ENCODE measurements around the gene DHFR.

Gene DHFR

DNA sequence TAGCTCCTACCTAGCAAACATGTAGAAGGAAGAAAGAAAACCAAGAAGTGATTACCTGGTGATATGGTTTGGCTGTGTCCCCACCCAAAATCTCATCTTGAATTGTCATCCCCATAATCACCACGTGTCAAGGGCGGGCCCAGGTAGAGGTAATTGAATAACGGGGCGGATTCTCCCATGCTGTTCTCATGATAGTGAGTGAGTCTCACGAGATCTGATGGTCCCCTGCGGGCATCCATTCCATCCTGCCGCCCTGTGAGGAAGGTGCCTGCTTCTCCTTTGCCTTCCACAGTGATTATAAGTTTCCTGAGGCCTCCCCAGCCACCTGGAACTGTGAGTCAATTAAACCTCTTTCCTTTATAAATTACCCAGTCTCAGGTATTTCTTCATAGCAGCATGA is 57.3 kb downstream of the DHFR start:
- Histone ChIP-seq H3F3A (ENCODE audit: control insufficient read depth, insufficient read depth) (no peaks in the 10 kb centered on the region), H4K20me1 (ENCODE audit: control insufficient read depth, insufficient read depth, low read depth, low read length) (no peaks in the 10 kb centered on the region), H3K36me3 (ENCODE audit: control insufficient read depth, low read length) (no peaks in the 10 kb centered on the region), H3K4me3 (ENCODE audit: low read length) (no peak overlapping the region), H3K9me2 (replicated peaks; ENCODE audit: control insufficient read depth, low read length) (no peaks in the 10 kb centered on the region), H3K4me1 (ENCODE audit: control insufficient read depth, low read length) (no peaks in the 10 kb centered on the region), H3K9me3 (ENCODE audit: control insufficient read depth, insufficient read depth, low read length) (no peaks in the 10 kb centered on the region), H3K79me2 (ENCODE audit: control insufficient read depth, low read length) (no peaks in the 10 kb centered on the region), H3K4me2 (ENCODE audit: low read length) (no peak overlapping the region), H3K27me3 (ENCODE audit: control insufficient read depth, low read length) (no peaks in the 10 kb centered on the region), H3K27ac (ENCODE audit: low read depth, low read length) (no peak overlapping the region)
- TF ChIP-seq EZH2phosphoT487 (IDR thresholded peaks at IDR 0.05; ENCODE audit: borderline replicate concordance, low read length) (no peak), CTCF (IDR thresholded peaks at IDR 0.05; ENCODE audit: low read depth, low read length, poor library complexity, severe bottlenecking) (no peak)

DNA sequence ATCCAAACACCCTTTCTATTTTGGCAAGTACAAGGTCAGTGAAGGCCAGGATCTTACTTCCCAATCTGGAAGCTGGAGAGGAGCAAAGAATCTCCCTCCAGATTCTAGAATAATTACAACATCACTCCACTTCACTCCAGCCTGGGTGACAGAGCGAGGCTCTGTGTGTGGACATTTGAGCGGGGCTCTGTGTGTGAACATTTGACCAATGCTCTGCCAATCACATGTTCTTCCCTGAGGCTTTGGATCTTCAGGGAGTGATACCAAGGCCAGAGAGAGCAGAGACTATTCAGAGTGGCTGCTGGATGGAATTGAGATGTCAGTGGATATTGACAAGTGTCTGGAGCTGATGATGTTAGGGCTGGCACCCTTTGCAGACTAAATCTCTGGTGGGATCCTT is 60.0 kb downstream of the DHFR start:
- H3F3A ChIP-seq (ENCODE audit: control insufficient read depth, insufficient read depth) = no peaks in the 10 kb centered on the region
- no peaks in the 10 kb centered on the region for H3K79me2 ChIP-seq (ENCODE audit: control insufficient read depth, low read length)
- no peaks in the 10 kb centered on the region for H3K27me3 ChIP-seq (ENCODE audit: control insufficient read depth, low read length)
- no peak overlapping the region for H3K4me2 ChIP-seq (ENCODE audit: low read length)
- TF ChIP-seq EZH2phosphoT487 (IDR thresholded peaks at IDR 0.05; ENCODE audit: borderline replicate concordance, low read length) (no peak), CTCF (IDR thresholded peaks at IDR 0.05; ENCODE audit: low read depth, low read length, poor library complexity, severe bottlenecking) (no peak)
- H3K9me3 ChIP-seq (ENCODE audit: control insufficient read depth, insufficient read depth, low read length) = no peaks in the 10 kb centered on the region
- no peaks in the 10 kb centered on the region for H3K36me3 ChIP-seq (ENCODE audit: control insufficient read depth, low read length)
- H4K20me1 ChIP-seq (ENCODE audit: control insufficient read depth, insufficient read depth, low read depth, low read length) = no peaks in the 10 kb centered on the region
- H3K4me1 ChIP-seq (ENCODE audit: control insufficient read depth, low read length) = no peaks in the 10 kb centered on the region
- H3K27ac ChIP-seq (ENCODE audit: low read depth, low read length) = no peak overlapping the region
- no peak overlapping the region for H3K4me3 ChIP-seq (ENCODE audit: low read length)
- no peaks in the 10 kb centered on the region for H3K9me2 ChIP-seq (replicated peaks; ENCODE audit: control insufficient read depth, low read length)

GRCh38 chr5:80592761-80593160 is 62.0 kb downstream of the DHFR start:
- no peak overlapping the region for H3K4me3 ChIP-seq (ENCODE audit: low read length)
- H3K9me3 ChIP-seq (ENCODE audit: control insufficient read depth, insufficient read depth, low read length) = no peaks in the 10 kb centered on the region
- TF ChIP-seq CTCF (IDR thresholded peaks at IDR 0.05; ENCODE audit: low read depth, low read length, poor library complexity, severe bottlenecking) (no peak), EZH2phosphoT487 (IDR thresholded peaks at IDR 0.05; ENCODE audit: borderline replicate concordance, low read length) (no peak)
- H3K79me2 ChIP-seq (ENCODE audit: control insufficient read depth, low read length) = no peaks in the 10 kb centered on the region
- H3K36me3 ChIP-seq (ENCODE audit: control insufficient read depth, low read length) = no peaks in the 10 kb centered on the region
- no peaks in the 10 kb centered on the region for H3K9me2 ChIP-seq (replicated peaks; ENCODE audit: control insufficient read depth, low read length)
- H3K27ac ChIP-seq (ENCODE audit: low read depth, low read length) = no peak overlapping the region
- H3K27me3 ChIP-seq (ENCODE audit: control insufficient read depth, low read length) = no peaks in the 10 kb centered on the region
- no peaks in the 10 kb centered on the region for H4K20me1 ChIP-seq (ENCODE audit: control insufficient read depth, insufficient read depth, low read depth, low read length)
- H3F3A ChIP-seq (ENCODE audit: control insufficient read depth, insufficient read depth) = no peaks in the 10 kb centered on the region
- no peak overlapping the region for H3K4me2 ChIP-seq (ENCODE audit: low read length)
- no peaks in the 10 kb centered on the region for H3K4me1 ChIP-seq (ENCODE audit: control insufficient read depth, low read length)

DNA sequence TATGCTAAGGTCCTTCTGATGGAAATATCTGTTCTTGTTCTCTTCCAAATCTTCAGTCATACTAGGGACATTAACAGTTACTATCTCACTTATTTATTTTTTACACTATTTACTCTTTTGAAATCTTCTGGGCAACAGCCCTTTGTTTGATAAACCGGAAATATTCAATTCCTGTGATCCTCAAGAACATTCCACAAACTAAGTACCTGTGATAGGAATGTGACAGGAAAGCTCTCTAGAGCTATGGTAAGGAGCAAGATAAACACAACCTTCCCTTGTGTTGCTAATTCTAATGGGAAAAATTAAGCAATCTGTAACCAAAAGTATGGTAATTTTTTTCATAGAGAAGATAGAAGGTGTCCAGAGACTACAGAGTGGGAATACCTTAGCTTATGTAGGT is 62.7 kb downstream of the DHFR start:
- H3K27ac ChIP-seq (ENCODE audit: low read depth, low read length) = no peak overlapping the region
- H3K9me3 ChIP-seq (ENCODE audit: control insufficient read depth, insufficient read depth, low read length) = no peaks in the 10 kb centered on the region
- H3K36me3 ChIP-seq (ENCODE audit: control insufficient read depth, low read length) = no peaks in the 10 kb centered on the region
- H3K27me3 ChIP-seq (ENCODE audit: control insufficient read depth, low read length) = no peaks in the 10 kb centered on the region
- H3F3A ChIP-seq (ENCODE audit: control insufficient read depth, insufficient read depth) = no peaks in the 10 kb centered on the region
- no peaks in the 10 kb centered on the region for H3K4me1 ChIP-seq (ENCODE audit: control insufficient read depth, low read length)
- TF ChIP-seq CTCF (IDR thresholded peaks at IDR 0.05; ENCODE audit: low read depth, low read length, poor library complexity, severe bottlenecking) (no peak), EZH2phosphoT487 (IDR thresholded peaks at IDR 0.05; ENCODE audit: borderline replicate concordance, low read length) (no peak)
- H3K9me2 ChIP-seq (replicated peaks; ENCODE audit: control insufficient read depth, low read length) = no peaks in the 10 kb centered on the region
- no peak overlapping the region for H3K4me2 ChIP-seq (ENCODE audit: low read length)
- H3K79me2 ChIP-seq (ENCODE audit: control insufficient read depth, low read length) = no peaks in the 10 kb centered on the region
- H3K4me3 ChIP-seq (ENCODE audit: low read length) = no peak overlapping the region
- no peaks in the 10 kb centered on the region for H4K20me1 ChIP-seq (ENCODE audit: control insufficient read depth, insufficient read depth, low read depth, low read length)

All from DOHH2 (cell line).